Activated CD4-positive, CD25-positive, alpha-beta regulatory T cell (primary cell): ENCODE measurements around the gene KRTAP5-7.
"Not testable (repeated sequence)": the region's sequence is repeated elsewhere in the genome, so short reads cannot be mapped to it uniquely, and the experiment has no call there.

Experiments
- DNase-seq, 4 experiments: peaks; one replicate each; lab custom pipeline; 2025; lab: John Stamatoyannopoulos, UW

KRTAP5-7 gene, protein sequence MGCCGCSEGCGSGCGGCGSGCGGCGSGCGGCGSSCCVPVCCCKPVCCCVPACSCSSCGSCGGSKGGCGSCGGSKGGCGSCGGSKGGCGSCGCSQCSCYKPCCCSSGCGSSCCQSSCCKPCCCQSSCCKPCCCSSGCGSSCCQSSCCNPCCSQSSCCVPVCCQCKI

GRCh38 chr11:71526796-71527575 is at the start of gene KRTAP5-7:
Gene KRTAP5-7 (plus strand): TSS chr11:71527267. CDS start chr11:71527301, 34 bp downstream.
- DNase-seq, result not testable (repeated sequence)

DNA sequence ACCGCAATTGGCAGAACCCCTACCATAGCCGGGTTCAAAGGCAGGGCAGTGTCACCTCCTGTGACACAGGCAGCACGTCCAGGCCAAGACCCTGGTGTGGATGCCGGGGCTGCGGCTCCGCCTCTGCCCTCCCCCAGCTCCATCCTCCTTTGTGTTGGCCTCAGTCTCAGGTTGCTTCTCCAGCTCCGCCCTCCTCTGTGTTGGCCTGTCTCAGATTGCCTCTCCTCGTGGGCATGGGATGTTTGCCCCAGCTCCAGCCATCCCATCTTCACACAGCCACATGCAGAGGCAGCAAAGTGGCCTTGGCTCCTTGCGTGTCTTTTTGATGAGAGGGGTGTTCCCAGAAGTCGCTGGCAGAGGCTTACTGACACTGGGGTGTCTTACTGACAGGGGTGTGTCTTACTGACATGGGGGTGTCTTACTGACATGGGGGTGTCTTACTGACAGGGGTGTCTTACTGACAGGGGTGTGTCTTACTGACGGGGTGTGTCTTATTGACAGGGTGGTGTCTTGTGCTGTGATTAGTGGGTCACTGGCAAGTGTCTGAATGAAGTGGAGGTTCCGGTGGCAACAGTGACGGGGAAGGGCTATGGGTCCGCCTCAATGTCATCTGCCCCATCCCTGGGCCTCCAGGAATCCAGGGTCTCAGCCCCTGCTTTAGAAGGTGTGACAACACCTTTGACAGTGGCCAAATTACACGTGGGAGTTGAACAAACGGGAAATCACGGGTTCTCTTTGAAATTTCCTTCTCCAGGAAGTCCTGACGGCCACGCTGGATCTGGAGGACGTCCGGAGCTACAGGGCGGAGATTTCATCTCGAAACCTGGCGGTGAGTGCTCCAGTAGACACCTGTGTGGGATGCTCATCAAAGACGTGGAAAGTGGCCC is 49.2 kb upstream of the KRTAP5-7 start:
- DNase-seq, result no peak

DNA sequence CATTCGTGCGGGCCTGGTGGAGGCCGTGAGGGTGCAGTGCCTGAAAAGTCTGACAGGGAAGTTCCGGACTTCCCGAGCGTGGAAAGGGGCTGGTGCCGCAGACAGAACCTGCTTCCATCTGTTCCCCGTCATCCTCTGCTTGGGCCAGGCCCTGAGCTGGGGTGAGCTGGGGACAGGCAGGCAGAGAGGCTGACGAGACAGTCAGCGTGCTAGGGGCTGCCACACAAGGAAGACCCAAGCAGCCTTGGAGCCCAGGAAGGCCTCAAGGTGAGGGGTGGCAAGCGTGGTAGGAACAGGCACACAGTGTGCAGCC is 48.6 kb upstream of the KRTAP5-7 start:
- no peak for DNase-seq

- no peak for DNase-seq
Measured at GRCh38 chr11:71481101-71481960, 45.7 kb upstream of the KRTAP5-7 start.

GRCh38 chr11:71482216-71482615 is 44.9 kb upstream of the KRTAP5-7 start:
- DNase-seq, result no peak

GRCh38 chr11:71482746-71483364 is 44.2 kb upstream of the KRTAP5-7 start:
- no peak for DNase-seq

- no peak for DNase-seq
Measured at GRCh38 chr11:71483692-71484091, 43.4 kb upstream of the KRTAP5-7 start.

DNA sequence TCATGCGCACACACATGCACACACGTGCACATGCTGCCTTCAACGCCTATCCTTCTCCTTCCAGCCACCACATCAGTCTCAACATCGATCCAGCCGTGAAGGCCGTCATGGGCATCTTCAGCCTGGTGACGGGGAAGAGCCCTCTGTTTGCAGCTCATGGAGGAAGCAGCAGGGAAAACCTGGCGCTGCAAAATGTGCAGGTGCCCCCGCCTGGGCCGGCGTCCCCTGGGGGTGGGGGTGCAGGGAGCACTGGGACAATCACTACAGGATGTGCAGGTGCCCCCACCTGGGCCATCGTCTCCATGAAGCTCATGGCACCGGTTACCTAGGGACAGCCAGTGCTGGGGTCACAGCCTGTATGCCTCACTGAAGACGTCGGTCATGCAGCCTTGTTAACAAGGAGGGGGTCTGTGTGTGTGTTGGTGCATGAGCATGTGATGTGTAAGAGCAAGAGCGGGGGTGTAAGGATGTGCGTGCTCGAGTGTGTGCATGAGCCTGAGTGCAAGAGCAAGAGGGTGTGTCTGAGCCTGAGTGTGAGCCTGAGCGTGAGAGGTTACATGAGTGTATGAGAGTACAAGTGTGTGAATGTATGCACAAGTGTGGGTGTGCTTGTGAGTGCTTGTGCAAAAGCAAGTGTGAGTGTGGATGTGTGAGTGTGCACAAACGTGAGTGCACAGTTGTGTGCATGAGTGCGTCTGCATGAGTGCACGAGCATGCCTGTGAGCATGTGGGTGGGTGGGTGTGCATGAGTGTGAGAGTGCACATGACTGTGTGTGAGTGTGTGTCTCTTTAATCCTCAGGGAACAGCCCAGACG is 42.6 kb upstream of the KRTAP5-7 start:
- no peak for DNase-seq

DNA sequence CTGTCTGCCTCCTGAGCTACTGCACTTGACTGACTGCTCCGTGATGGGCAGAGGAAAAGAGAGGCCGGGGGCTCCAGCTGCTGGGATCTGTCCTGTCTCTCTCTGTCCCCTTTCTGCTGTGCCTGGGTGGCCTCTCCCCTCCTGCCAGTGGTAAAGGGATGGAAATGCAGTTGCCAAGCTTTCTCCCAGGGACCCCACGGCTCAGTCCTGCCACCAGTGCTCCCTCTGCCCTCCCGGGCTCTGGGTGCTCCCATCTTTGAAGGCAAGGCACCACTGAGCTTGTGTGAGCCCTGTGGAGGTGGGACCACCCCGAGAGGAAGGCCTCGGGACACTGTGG is 42.0 kb upstream of the KRTAP5-7 start:
- DNase-seq, result no peak

DNA sequence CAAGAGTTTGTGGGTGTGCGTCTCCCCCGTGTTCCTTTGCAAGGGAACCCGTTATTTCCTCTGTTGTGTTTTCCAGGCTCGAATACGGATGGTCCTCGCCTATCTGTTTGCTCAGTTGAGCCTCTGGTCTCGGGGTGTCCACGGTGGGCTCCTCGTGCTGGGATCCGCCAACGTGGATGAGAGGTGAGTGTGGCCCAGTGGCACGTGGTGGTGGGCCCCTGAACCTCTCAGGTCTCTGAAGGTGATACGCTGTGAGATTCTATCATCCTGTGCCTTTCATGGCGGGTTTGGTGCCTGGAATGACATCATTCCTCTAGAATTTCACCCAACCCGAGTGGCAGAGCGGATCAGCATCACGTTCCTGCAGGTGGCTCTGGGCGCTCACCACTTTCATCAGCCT is 41.6 kb upstream of the KRTAP5-7 start:
- no peak for DNase-seq

- DNase-seq, result no peak
Measured at GRCh38 chr11:71486320-71486719, 40.7 kb upstream of the KRTAP5-7 start.

DNA sequence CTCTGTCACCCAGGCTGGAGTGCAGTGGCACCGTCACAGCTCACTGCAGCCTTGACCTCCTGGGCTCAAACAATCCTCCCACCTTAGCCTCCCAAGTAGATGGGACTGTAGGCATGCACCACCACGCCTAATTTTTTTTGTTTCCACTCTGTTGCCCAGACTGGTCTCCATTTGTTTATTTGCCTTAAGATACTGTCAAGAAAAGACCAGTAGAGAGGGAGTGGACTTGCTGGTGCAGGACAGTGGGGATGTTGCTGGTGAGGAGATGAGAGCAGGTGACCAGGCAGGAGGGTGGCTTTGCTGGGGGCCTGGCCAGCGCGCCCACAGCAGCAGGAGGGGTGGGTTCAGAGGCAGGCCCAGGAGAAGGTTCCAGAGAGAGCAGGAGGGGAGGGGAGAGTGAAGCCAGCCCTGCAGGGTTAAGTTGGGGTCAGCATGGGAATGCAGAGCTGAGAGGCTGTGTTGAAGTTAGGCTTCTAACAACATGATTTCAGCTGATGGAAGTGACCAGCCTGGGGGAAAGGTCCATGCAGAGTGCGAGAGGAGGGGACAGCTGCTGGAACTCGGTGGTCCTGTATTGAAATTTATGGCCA is 38.3 kb upstream of the KRTAP5-7 start:
- no peak for DNase-seq

DNA sequence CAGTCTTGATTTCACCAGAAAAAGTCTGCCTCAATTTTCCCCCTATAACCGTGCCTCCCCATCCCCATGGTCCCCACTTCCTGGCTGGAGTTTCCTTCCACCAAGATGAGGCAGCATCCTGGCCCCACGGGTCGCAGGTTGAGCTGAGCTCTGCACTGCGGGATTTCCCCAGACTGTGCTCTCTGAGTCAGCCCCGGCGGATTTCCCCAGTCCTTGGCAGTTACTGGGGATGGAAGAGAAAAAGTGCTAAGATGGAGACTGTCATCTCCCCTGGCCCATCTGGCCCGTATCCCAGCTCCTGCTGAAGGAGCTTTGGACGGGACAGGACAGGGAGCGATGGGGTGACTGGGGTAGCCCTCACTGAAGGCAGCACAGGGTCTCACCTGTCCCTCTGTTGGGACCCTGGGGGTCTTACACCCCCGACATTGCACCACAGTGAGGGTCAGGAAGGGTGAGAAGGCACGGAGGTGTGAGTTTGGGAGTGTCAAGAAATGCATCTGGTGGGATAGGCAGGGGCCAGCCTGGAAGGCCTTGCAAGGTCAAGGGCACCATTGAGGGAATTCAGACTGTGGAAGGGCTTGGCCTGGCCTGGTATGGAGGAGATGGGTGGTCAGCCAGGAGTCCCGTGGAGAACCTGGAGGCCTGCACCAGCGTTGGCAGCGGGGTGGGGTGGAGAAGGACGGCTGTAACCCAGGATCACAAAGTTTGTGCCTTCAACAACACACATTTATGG is 37.6 kb upstream of the KRTAP5-7 start:
- DNase-seq, result peak in 2 of 4 experiments; percentile 16 to 24

DNA sequence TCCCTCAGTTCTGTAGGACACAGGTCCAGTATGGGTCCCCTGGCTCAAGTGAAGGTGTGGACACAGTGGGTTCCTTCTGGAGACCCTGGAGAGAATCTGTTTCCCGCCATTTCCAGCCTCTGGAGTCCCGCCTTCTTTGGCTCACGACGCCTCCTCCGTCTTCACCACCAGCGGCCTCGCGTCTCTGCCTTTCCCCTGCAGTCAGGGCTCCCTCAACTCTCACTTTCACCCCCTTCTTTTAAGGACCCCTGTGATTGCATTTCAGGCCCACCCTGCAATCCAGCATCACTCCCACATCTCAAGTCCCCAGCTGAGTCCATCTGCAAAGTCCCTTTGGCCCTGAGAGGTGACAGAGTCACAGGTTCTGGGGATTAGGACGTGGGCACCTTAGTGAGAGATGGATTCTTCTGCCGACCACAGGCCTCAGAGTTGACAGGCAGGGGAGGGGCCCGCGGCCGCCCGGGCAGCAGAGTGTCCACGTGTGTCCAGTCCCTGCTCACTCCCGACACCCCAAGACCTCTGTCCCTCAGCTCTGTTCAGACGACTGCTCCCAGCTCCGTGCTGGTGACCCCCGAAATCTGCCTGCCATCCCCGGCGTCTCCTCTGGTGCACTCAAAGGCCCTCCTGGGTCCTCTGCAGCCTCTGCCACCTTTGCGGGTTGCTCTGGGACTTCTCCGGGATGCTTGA is 36.9 kb upstream of the KRTAP5-7 start:
- no peak for DNase-seq

GRCh38 chr11:71490731-71491390 is 36.2 kb upstream of the KRTAP5-7 start:
- DNase-seq, result no peak

DNA sequence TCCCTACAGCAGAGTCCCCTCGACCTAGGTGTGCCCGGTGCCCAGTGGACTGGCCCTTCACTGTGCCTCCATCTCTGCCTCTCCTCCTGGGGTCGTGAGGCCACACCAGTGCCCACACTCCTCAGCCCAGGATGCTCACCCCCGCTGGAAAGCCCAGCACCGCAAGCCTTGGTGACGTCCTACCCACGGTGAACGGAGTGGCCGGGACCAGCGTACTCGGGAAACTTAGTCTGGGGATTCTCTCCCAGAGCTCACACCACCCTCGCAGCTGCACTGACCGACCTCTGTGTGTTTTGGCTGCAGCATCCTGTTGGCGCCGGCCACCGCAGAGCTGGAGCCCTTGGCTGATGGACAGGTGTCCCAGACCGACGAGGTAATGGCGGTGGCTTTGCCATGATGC is 35.5 kb upstream of the KRTAP5-7 start:
- no peak for DNase-seq

DNA sequence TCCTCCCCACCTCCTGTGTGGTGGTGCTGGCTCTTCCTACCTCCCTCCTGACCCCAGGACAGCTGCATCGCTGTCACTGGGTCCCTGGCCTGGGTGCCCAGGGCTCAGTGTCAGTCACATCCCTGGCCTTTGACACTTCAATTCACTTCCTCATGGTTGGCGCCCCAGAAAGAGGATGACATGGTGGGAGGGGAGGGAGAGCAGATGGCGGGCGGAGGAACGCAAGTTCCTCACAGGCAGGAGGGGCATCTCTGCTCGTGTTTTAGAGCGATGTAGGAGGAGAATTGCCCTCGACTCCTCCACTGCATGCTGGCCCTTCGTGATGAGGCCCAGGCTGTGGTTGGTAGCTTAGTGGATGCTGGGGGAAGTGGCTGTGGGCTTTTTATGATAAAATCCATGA is 35.1 kb upstream of the KRTAP5-7 start:
- DNase-seq, result no peak
